HG03439 (cell line): ENCODE results near the gene BCO1.

ENCODE experiments used
- ATAC-seq: cut with Tn5 transposase; IDR thresholded peaks from one replicate; pipeline ENCODE4 v1.9.1; 2021; ENCODE audit warnings: mild to moderate bottlenecking, moderate library complexity; ENCODE audit not compliant: unreplicated experiment

BCO1 gene

GRCh38 chr16:81231014-81231413, 7.5 kb upstream of the BCO1 start:
- no peak for ATAC-seq

DNA sequence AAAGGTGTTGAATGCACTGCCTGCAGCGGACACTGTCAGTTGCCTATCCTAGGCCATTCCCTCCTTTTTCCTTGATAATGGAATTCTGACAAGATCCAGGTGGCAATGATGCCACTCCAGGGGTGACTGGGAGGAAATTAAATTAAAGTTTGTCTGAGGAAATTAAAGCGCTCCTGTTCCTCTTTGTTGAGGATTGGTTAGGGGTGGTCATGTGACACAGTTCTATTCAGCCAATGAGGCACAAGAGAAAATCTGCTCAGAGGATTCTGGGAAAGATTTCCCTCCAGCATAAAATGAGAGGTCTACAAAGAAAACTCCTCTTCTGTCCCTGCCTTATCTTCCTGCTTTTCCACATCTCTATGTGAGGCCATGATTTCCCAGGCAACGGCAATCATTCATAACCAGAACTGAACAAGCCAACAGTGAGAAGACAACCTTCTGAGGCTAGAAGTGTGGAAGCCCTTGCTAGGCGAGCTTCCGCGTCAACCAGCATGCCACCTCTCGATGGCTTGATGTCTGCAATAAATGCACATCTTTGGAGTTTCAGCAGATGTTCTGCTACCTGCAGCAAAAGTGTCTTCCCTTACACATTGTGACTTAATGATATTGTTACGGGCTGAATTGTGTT, 5.6 kb upstream of the BCO1 start:
- ATAC-seq: no peak

GRCh38 chr16:81237282-81237681, 1.2 kb upstream of the BCO1 start:
- no peak for ATAC-seq

DNA sequence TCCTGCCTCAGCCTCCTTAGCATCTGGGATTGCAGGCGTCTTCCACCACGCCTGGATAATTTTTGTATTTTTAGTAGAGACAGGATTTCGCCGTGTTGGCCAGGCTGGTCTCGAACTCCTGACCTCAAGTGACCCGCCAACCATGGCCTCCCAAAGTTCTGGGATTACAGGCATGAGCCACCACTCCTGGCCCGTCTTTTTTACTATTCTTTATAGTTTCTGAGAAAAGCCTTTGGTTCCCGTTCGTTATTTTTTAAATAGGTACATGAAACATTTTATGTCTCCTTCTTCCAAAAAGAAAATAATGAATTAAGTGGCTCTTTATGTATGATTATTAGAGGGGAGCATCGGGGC, 570 bp upstream of the BCO1 start:
- no peak for ATAC-seq

DNA sequence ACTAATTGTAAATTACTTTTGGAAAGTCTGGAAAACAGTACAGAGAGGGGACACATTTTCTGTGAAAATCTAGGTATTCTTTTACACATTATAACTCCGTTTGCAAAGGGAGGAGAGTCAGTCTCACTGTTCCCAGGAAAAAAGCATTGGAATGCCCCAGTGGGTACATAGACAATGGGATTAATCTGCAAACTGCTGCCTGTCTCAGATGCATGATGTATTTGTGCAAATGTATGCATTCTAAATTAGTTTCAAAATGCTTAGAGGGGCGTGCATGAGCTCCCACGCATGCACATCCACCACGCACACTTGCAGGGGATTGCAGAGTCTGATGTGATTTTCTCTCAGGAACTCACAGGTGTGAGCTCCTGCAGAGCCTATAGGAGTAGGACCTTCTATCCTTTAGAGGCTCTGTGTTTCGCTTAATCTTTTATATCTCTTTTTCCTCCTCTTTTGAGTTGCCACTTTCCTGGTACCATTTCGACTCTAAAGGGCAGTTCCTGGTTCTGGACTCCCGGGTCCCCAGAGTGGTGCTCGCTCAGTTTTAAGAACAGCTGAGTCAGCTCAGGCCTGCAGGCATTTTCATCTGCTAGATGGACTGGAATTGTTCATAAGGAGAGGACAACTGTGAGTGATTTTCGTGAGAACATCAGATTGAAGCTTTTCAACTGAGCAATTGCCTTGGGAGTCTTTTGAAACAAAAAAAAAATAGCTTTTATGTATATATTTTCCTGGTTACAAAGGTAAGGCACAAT, 1.1 kb downstream of the BCO1 start:
- no peak for ATAC-seq

DNA sequence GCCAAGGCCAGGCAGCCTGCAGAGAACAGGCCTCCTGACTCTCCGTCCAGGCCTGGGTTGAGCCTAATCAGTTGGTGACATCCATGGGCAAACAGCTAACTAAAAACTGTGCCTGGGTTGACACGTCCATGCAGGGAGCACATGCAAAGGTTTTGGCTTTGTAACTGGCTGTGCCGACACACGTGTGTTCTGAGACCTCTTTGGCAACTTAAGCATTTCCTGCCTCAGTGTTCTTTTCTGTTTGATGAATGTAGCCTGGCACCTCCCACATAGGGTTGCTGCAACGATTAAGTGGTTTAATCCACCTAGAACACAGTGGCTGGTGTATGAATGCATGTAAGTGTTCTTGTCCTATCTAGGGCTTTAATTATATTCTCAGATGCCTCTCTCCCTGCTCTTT, 3.2 kb downstream of the BCO1 start:
- ATAC-seq: no peak

- ATAC-seq: no peak
Observed at GRCh38 chr16:81242977-81243618, 4.6 kb downstream of the BCO1 start.

DNA sequence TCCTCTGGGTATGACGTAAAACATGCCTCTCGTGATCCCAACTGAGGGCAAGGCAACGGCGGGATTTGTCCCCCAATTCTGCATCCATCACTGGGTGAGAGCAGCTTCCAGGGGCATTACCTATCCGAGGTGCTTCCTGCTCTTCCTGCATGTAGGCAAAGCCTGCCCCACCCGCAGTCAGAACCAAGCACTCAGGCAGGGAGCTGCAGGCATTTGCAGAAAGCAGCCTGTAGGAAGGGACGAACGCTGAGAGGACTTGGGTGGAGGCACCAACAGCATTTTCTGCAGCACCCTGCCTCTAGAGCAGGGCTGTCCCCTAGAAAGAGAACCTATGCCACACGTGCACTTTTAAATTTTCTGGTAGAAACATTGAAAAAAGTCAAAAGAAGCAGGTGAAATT, 5.5 kb downstream of the BCO1 start:
- no peak for ATAC-seq

DNA sequence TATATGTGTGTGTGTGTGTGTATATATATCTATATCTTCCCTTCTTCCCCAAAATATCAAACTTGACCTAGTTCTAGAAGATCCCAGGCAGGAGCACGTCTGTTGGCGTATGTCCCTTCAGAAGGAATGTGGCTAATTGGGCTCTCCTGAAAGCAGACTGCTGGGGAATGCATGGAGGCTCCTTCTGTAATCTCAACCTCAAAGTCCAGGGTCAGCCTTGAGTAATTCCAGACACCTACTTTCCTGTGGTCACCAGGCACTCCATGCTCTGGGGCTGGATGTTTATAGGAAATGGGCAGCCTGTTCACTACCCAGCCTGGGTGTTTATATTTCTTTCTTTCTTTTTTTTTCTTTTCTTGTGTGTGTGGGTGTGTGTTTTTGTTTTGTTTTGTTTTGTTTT, 13.4 kb downstream of the BCO1 start:
- ATAC-seq: no peak

DNA sequence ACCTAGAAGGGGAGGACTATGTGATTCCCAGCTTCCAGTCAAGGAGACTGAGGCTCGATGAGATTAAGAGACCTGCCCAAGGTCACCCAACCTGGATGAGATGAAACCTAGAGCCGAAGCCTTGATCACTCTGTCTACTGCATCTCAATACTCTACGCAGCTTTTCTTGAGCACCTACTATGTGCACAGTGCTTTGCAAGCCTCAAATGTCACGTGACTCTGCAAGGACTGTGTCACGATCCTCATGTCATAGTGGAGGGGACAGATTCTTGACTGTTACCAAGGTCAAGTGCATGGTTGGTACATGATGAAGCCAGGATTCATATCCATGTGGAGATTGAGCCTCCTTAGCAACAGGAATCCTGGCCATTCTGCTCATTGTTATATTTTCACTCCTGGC, 14.7 kb downstream of the BCO1 start:
- no peak for ATAC-seq

GRCh38 chr16:81254922-81255526, 16.5 kb downstream of the BCO1 start:
- no peak for ATAC-seq

DNA sequence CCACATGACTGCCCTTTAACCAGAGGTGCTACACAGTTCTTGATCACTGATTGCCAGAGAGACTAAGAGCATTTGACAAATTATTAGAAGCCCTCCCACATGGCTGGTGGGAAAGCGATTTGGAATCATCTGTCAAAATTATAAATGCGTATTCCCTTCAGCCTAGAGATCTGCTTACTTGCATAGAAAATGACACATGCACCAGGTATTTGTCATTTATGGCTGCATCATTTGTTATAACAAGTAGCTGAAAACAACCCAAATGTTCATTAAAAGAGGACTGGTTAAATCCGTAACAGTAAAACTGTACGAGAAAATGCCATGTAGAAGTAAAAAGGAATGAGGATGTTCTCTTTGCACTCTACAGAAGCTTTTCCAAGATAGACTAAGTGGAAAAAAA, 21.4 kb downstream of the BCO1 start:
- no peak for ATAC-seq

DNA sequence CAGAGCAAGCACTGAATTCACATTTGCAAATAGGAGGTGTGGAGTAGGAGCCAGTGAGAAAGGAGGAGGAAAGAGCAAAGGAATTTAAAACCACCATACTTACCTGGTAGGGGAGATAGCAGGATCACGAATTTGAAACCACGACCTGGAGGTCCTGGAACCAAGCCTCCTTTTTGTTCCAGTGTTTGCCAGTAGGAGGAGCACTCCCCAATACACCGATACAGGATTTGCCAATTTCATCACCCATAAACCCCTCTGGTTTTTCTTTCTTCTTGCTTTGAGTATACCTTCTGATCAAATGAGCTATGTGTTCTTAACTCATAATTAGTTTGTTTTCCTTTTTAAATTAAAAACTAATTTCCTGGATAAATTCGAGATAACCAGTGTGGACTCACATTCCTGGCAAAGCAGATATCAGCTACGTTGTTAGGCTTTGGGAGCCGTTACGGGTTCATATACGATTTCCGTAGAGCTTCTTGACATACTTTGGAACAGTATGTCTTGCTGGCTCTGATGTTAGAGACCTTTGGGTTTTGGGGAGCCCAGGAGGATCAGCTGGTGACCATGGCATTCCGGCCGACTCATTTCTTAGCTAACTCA, 22.7 kb downstream of the BCO1 start:
- no peak for ATAC-seq

DNA sequence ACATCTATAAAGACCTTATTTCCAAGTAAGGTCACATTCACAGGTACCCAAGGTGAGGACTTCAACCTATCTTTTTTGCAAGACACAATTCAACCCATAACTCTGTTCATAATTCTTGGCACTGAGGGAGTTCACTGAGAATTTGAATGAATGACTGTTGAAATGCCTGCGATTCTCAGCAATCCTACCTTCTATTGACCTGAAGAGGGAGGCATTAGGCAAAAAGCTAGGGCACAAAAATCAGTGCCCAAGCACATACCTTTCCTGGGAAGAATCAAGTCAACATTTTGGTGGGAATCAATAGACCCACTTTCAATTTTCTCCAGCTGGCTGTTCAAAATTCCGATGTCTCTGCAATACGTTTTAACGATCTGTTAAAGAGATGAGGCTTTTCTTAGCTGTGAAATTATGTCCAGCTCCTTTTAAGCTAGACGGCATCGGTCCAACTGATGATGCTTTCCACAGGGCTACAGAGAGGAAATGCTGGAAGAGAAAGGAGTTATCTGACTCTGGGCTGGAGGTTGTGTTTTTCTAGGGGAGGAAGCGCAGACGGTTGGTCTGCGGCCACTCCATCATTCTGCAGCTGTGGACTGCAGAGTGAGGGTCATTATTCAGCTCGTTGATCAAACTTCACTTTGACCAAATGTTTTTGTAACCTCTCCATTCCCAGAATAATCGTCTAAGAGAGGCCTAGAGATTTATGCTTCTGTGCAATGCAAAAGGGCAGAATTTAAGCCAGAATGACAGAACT, 25.2 kb downstream of the BCO1 start:
- no peak for ATAC-seq

- no peak for ATAC-seq
Observed at GRCh38 chr16:81264386-81264785, 25.9 kb downstream of the BCO1 start.

- no peak for ATAC-seq
Observed at GRCh38 chr16:81265052-81265451, 26.6 kb downstream of the BCO1 start.

DNA sequence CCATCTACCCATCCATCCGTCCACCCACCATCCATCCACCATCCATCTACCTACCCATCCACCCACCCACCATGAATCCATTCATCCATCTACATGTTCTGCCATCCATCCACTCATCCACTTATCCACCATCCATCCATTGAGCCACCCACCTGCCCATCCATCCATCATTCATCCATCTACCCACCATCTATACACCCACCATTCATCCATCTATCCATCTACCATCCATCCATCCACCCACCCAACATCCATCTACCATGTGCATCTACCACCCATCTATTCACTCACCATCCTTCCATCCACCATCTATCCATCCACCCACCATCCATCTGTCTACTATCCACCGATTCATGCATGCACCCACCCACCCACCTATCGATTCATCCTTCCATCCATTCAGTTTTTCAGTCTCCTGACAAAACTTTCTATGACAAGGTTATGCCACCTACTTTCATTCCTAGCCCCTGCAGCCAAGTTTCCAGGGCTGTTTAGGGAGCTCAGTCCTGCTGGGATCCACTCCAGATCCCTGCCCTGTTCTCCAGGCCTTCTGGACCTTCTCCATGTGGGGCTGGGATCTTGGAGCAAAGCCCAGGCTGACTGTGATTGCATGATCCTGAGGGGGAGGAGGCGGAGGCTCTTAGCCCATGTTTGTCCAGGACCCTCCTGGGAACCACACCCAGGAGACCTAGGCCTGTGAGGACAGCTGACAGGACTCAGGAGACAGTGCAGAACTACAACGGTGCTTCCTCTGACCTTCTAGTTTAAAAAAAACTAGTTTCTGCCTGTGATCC, 27.4 kb downstream of the BCO1 start:
- no peak for ATAC-seq

DNA sequence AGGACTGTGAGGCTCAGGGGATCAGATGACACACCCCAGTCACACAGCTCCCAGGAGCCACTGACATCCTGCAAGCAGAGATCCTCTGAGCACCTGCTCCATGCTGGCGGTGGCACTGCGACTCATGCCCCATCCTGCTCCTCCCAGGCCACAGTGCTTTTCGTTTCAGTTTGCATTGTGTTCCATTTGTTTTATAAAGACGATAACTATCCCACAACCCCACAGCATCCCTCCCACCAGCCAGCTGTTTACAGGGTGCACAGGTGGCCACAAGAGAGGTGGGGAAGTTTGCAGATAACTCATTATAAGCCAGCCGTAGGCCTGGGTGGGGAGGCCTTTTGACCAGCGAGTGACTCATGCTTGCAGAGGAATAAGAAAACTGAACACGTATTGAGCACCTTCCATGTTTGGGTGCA, 28.2 kb downstream of the BCO1 start:
- ATAC-seq: no peak

DNA sequence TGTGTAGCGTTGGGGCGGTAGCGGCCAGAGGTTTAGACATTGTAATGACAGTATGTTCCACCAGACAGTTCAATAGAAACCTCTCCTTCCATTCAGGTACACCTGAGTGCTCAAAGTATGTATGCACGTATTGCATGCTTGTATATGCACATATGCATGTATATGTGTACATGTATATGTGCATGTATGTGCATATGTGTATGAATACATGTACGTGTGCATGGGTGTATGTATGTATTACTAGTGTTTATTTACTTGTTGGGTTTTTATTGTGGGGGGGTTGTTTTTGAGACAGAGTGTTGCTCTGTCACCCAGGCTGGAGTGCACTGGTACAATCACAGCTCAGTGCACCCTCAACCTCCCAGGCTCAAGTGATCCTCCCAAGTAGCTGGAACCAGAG, 30.0 kb downstream of the BCO1 start:
- ATAC-seq: no peak
